Activated CD4-positive, alpha-beta T cell treated with anti-CD3 and anti-CD28 coated beads, Interleukin-2, amount 10 ng/mL, durations not matched to agents 7 days and 5 days (primary cell): ENCODE measurements around the gene DAZ3. TPM values are rescaled to one million over a fixed set of nuclear protein-coding genes. Genes with fewer than 3 reads are reported as not detected.
"Not testable (repeated sequence)": the region's sequence is repeated elsewhere in the genome, so short reads cannot be mapped to it uniquely, and the experiment has no call there.

Source experiments
- CTCF ChIA-PET: fragments of 350-600 bp; sonication (Branson Sonifier 250); formaldehyde crosslinking; loops from one replicate; lab custom pipeline; 2021; ENCODE audit warnings: antibody characterized with exemption; lab: Charles Lee
- POLR2A ChIA-PET: fragments of 350-600 bp; sonication (Branson Sonifier 250); formaldehyde crosslinking; loops from one replicate; lab custom pipeline; 2021; ENCODE audit warnings: antibody characterized with exemption; lab: Charles Lee
- DNase-seq: peaks from one replicate; pipeline ENCODE4 v3.0.0-alpha.2; 2020
- H3K27ac Mint-ChIP-seq: one replicate; pipeline ENCODE4 v1.8.0; 2021; ENCODE audit warnings: mild to moderate bottlenecking, moderate library complexity, mixed read lengths
- H3K27me3 Mint-ChIP-seq: one replicate; pipeline ENCODE4 v1.8.0; 2021; ENCODE audit warnings: mixed read lengths
- H3K36me3 Mint-ChIP-seq: one replicate; pipeline ENCODE4 v1.8.0; 2021; ENCODE audit warnings: low read depth, mixed read lengths
- H3K4me1 Mint-ChIP-seq: one replicate; pipeline ENCODE4 v1.8.0; 2021; ENCODE audit warnings: mixed read lengths
- H3K4me3 Mint-ChIP-seq: one replicate; pipeline ENCODE4 v1.8.0; 2021; ENCODE audit warnings: mild to moderate bottlenecking, moderate library complexity, mixed read lengths
- H3K9me3 Mint-ChIP-seq: one replicate; pipeline ENCODE4 v1.8.0; 2021; ENCODE audit warnings: mixed read lengths
- total RNA-seq, 2 experiments: library from RNA; stranded (reverse); gene quantifications; one replicate each; pipeline ENCODE4 v1.2.3, GENCODE V29; 2021

Gene DAZ3, protein sequence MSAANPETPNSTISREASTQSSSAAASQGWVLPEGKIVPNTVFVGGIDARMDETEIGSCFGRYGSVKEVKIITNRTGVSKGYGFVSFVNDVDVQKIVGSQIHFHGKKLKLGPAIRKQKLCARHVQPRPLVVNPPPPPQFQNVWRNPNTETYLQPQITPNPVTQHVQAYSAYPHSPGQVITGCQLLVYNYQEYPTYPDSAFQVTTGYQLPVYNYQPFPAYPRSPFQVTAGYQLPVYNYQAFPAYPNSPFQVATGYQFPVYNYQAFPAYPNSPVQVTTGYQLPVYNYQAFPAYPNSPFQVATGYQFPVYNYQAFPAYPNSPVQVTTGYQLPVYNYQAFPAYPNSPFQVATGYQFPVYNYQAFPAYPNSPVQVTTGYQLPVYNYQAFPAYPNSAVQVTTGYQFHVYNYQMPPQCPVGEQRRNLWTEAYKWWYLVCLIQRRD
- total RNA-seq, result not detected

GRCh38 chrY:24813293-24813692 lies at the start of gene DAZ3:
Gene DAZ3 (minus strand): TSS chrY:24813393. CDS start chrY:24813185, 208 bp downstream.
- H3K4me3 Mint-ChIP-seq, H3K9me3 Mint-ChIP-seq, DNase-seq, POLR2A ChIA-PET, H3K27ac Mint-ChIP-seq, H3K4me1 Mint-ChIP-seq, H3K36me3 Mint-ChIP-seq, CTCF ChIA-PET, H3K27me3 Mint-ChIP-seq: not testable (repeated sequence)

DNA sequence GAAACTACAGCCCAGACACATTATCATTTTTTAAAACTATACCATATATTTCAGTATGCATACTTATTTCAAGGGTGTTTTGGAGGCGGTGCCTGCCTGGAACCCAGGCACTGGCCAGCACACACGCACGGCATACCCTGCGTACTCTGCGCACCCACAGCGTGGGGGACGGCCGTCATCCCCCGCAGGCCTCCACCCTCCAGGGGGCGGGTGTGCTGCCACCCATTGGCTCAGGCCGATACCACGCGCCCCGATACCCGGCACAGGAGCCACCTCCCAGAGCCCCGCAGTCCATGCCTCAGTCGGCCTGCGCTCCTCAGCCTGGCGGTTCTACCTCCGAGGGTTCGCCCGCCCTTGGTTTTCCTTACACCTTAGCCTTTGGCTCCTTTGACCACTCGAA lies 20.4 kb upstream of the DAZ3 start, which contains the start of gene DAZ4:
Gene DAZ4, plus strand, starts transcription at position 301 of the 400 bp plus-strand sequence. CDS start 208 bp downstream, outside the sequence.
- DNase-seq, POLR2A ChIA-PET, H3K27ac Mint-ChIP-seq, H3K27me3 Mint-ChIP-seq, H3K36me3 Mint-ChIP-seq, H3K4me1 Mint-ChIP-seq, H3K9me3 Mint-ChIP-seq, H3K4me3 Mint-ChIP-seq, CTCF ChIA-PET: not testable (repeated sequence)

GRCh38 chrY:24825069-24825468 lies 11.9 kb upstream of the DAZ3 start:
- DNase-seq, CTCF ChIA-PET, POLR2A ChIA-PET, H3K4me1 Mint-ChIP-seq, H3K36me3 Mint-ChIP-seq, H3K4me3 Mint-ChIP-seq, H3K9me3 Mint-ChIP-seq, H3K27ac Mint-ChIP-seq, H3K27me3 Mint-ChIP-seq: not testable (repeated sequence)

DNA sequence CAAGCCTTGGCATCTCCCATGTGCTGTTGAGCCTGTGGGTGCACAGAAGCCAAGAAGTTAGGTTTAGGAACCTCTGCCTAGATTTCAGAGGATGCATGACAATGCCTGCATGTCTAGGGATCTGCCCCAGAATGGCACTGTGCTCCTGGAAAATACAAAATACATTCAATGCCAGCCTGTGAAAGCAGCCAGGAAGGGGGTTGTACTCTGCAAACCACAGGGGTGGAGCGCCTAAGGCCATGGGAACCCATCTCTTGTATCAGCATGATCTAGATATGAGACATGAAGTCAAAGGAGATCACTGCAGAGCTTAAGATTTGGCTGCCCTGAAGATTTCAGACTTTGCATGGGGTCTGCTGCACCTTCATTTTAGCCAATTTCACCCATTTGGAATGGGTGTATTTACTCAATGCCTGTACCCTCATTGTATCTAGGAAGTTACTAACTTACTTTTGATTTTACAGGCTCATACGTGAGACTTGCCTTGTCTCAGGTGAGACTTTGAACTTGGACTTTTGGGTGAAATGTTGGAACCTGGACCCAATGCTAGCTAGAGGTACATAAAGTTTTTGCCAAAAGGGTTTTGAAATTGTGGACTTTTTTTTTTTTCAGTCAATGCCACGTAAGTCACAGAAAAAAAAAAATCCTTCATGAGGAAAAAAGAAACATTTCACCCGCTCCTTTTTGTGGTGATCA lies 11.1 kb upstream of the DAZ3 start:
- POLR2A ChIA-PET, CTCF ChIA-PET: not testable (repeated sequence)

GRCh38 chrY:24821836-24822235 lies 8.6 kb upstream of the DAZ3 start:
- H3K4me3 Mint-ChIP-seq, DNase-seq, CTCF ChIA-PET, H3K9me3 Mint-ChIP-seq, H3K27ac Mint-ChIP-seq, H3K4me1 Mint-ChIP-seq, POLR2A ChIA-PET, H3K27me3 Mint-ChIP-seq, H3K36me3 Mint-ChIP-seq: not testable (repeated sequence)

More for the DNA sequence above, 11.1 kb upstream of the DAZ3 start:
- not testable (repeated sequence) for DNase-seq, H3K36me3 Mint-ChIP-seq, H3K27ac Mint-ChIP-seq, H3K4me3 Mint-ChIP-seq, H3K9me3 Mint-ChIP-seq, H3K4me1 Mint-ChIP-seq, H3K27me3 Mint-ChIP-seq

Other genes with a start within 250 kb of the DAZ3 start
- not detected for gene BPY2B, start 195.4 kb downstream of the DAZ3 start, total RNA-seq
- not detected for gene DAZ4, start 20.5 kb upstream of the DAZ3 start, total RNA-seq
- gene BPY2C, start 238.7 kb upstream of the DAZ3 start, total RNA-seq, result not detected